Measurements from ENCODE around the gene ZFYVE1.

- TF ChIP-seq CTCF (conservative IDR thresholded peaks at IDR 0.05; ENCODE audit: low read depth in 2 of 2) (no peak), REST (IDR thresholded peaks at IDR 0.05; ENCODE audit: unreplicated experiment) (no peak), POLR2AphosphoS5 (IDR thresholded peaks at IDR 0.05; ENCODE audit: low read depth) (no peak), EZH2 (IDR thresholded peaks at IDR 0.05; ENCODE audit: low read depth, unreplicated experiment) (no peak)
Observed at GRCh38 chr14:73026243-73026844, 562 bp downstream of the ZFYVE1 start.

Data from GM23338 (cell line).